Measurements from ENCODE around the gene EXOC6B. TPM values are rescaled to one million over a fixed set of nuclear protein-coding genes. Genes with fewer than 3 reads are reported as not detected.
A peak's percentile ranks its signal among the peaks of the same experiment; 100 is the strongest.

EXOC6B gene
- total and polyA plus RNA-seq, 10 of the 15 experiments (the other 5 are each of a cell fraction or from before 2014, with no cell fraction given), result 0.23 to 2.2 (median 1.2) TPM

GRCh38 chr2:72442270-72442669, 383.6 kb downstream of the EXOC6B start:
- H3K27ac ChIP-seq (ENCODE audit: control insufficient read depth, insufficient read depth), result no peak overlapping the region
- no TSS peak for BruUV-seq (replicated peaks)
- in situ Hi-C loops (cut with MboI), result no loop called here
- FAIRE-seq (no peak), ATAC-seq (no peak), DNase-seq (ENCODE audit: low read depth, low spot score) (no peak)
- H3K4me1 ChIP-seq (ENCODE audit: control insufficient read depth, insufficient read depth, low read length), result no peaks in the 10 kb centered on the region
- WGBS (ENCODE audit: insufficient coverage, insufficient replicate concordance, low lambda C conversion rate, missing lambda C conversion rate), result 34% methylated on average over 2 of the region's 2 CpGs
- H3K79me2 ChIP-seq (ENCODE audit: control insufficient read depth, insufficient read depth, low read length), result no peaks in the 10 kb centered on the region
- no peaks in the 10 kb centered on the region; the same call in 2 of the 3 replicates for H3K9me3 ChIP-seq (replicated peaks; ENCODE audit: control insufficient read depth, insufficient read depth, low read length)
- H3K27me3 ChIP-seq (replicated peaks in 1 of 2; ENCODE audit: control insufficient read depth in 2 of 2, insufficient read depth in 2 of 2, low read length in 1 of 2), result no peaks in the 10 kb centered on the region
- TF ChIP-seq RUNX3 (IDR thresholded peaks at IDR 0.05; ENCODE audit: low read length) (peak; percentile 16; the same call in 1 of the 2 replicates), POLR2AphosphoS2 (IDR thresholded peaks at IDR 0.05; ENCODE audit: low read depth, low read length) (no peak), NR2C2 (IDR thresholded peaks at IDR 0.05; ENCODE audit: borderline replicate concordance, control insufficient read depth, insufficient read length, low read depth) (no peak)
- intact Hi-C loops (cut with micrococcal nuclease; ENCODE audit: unreplicated experiment), result no loop called here
- H4K20me1 ChIP-seq (ENCODE audit: control insufficient read depth, insufficient read depth), result no peaks in the 10 kb centered on the region
- POLR2A ChIA-PET, result no interaction called here
- no peaks in the 10 kb centered on the region for H3K36me3 ChIP-seq (ENCODE audit: control insufficient read depth in 2 of 2, insufficient read depth in 2 of 2, low read length in 1 of 2)
- no peak overlapping the region for H3K9ac ChIP-seq (ENCODE audit: control insufficient read depth, insufficient read depth, low read length)
- no peak overlapping the region for H3K4me3 ChIP-seq
- no peak overlapping the region for H2AFZ ChIP-seq (ENCODE audit: control insufficient read depth, low read depth, low read length)
- CTCF ChIA-PET, result no interaction called here
- RAD21 ChIA-PET (ENCODE audit: unreplicated experiment), result no interaction called here
- SMC1A ChIA-PET (ENCODE audit: uncharacterized antibody, unreplicated experiment), result interaction anchor here (1.1 kb wide), 1 partner anchor 138 kb away, joined by 3 read pairs; no protein-coding TSS in a partner anchor
- no peak overlapping the region for H3K4me2 ChIP-seq (ENCODE audit: control insufficient read depth, insufficient read depth)

GRCh38 chr2:72439892-72440291, 385.9 kb downstream of the EXOC6B start:
- CTCF ChIA-PET, result no interaction called here
- no peak for FAIRE-seq
- no peak for ATAC-seq
- intact Hi-C loops (cut with micrococcal nuclease; ENCODE audit: unreplicated experiment) (no loop called here), in situ Hi-C loops (cut with MboI) (no loop called here)
- no peaks in the 10 kb centered on the region for H3K27me3 ChIP-seq (replicated peaks in 1 of 2; ENCODE audit: control insufficient read depth in 2 of 2, insufficient read depth in 2 of 2, low read length in 1 of 2)
- POLR2A ChIA-PET, result no interaction called here
- DNase-seq (ENCODE audit: low read depth, low spot score), result no peak
- H3K4me3 ChIP-seq, result no peak overlapping the region
- H3K27ac ChIP-seq (ENCODE audit: control insufficient read depth, insufficient read depth), result no peak overlapping the region
- BruUV-seq (replicated peaks), result no TSS peak
- H3K9me3 ChIP-seq (replicated peaks; ENCODE audit: control insufficient read depth, insufficient read depth, low read length), result no peaks in the 10 kb centered on the region; the same call in 2 of the 3 replicates
- no peaks in the 10 kb centered on the region for H3K4me1 ChIP-seq (ENCODE audit: control insufficient read depth, insufficient read depth, low read length)
- H3K4me2 ChIP-seq (ENCODE audit: control insufficient read depth, insufficient read depth), result no peak overlapping the region
- RAD21 ChIA-PET (ENCODE audit: unreplicated experiment), result no interaction called here
- no peaks in the 10 kb centered on the region for H3K36me3 ChIP-seq (ENCODE audit: control insufficient read depth in 2 of 2, insufficient read depth in 2 of 2, low read length in 1 of 2)
- H2AFZ ChIP-seq (ENCODE audit: control insufficient read depth, low read depth, low read length), result no peak overlapping the region
- H3K79me2 ChIP-seq (ENCODE audit: control insufficient read depth, insufficient read depth, low read length), result no peaks in the 10 kb centered on the region
- H3K9ac ChIP-seq (ENCODE audit: control insufficient read depth, insufficient read depth, low read length), result no peak overlapping the region
- WGBS (ENCODE audit: insufficient coverage, insufficient replicate concordance, low lambda C conversion rate, missing lambda C conversion rate), result 20% methylated on average over 5 of the region's 5 CpGs
- SMC1A ChIA-PET (ENCODE audit: uncharacterized antibody, unreplicated experiment), result interaction anchor here (0.5 kb wide), 1 partner anchor 122 kb away, joined by 3 read pairs; no protein-coding TSS in a partner anchor
- no peaks in the 10 kb centered on the region for H4K20me1 ChIP-seq (ENCODE audit: control insufficient read depth, insufficient read depth)
- TF ChIP-seq ZBTB33 (IDR thresholded peaks at IDR 0.05) (no peak), NR2C1 (IDR thresholded peaks at IDR 0.05) (no peak), RELA (IDR thresholded peaks at IDR 0.05; ENCODE audit: borderline replicate concordance, partially characterized antibody) (no peak), CEBPB (IDR thresholded peaks at IDR 0.05; ENCODE audit: borderline replicate concordance in 1 of 2, low read depth in 2 of 2, low read length in 2 of 2) (no peak), EZH2 (IDR thresholded peaks at IDR 0.05; ENCODE audit: borderline replicate concordance, control insufficient read depth, low read depth, low read length) (no peak), TAF1 (IDR thresholded peaks at IDR 0.05; ENCODE audit: borderline replicate concordance, low read depth, low read length) (no peak), ZNF592 (IDR thresholded peaks at IDR 0.05) (no peak)

Measured in GM12878 (cell line).